Ramos (cell line): Measurements from ENCODE around the gene PLXNA3.

Experiments used
- in situ Hi-C: fragments of 300-500 bp; cut with MboI; formaldehyde crosslinking; loops from one replicate; pipeline ENCODE4 v1.14.3; 2022; ENCODE audit warnings: low sequenced_read_pairs; ENCODE audit not compliant: unreplicated experiment

PLXNA3 gene

GRCh38 chrX:154458116-154458953 is at the start of gene PLXNA3:
PLXNA3 (plus strand) TSS chrX:154458281; CDS start chrX:154460184, 1,903 bp downstream.
- in situ Hi-C loops: no loop called here

DNA sequence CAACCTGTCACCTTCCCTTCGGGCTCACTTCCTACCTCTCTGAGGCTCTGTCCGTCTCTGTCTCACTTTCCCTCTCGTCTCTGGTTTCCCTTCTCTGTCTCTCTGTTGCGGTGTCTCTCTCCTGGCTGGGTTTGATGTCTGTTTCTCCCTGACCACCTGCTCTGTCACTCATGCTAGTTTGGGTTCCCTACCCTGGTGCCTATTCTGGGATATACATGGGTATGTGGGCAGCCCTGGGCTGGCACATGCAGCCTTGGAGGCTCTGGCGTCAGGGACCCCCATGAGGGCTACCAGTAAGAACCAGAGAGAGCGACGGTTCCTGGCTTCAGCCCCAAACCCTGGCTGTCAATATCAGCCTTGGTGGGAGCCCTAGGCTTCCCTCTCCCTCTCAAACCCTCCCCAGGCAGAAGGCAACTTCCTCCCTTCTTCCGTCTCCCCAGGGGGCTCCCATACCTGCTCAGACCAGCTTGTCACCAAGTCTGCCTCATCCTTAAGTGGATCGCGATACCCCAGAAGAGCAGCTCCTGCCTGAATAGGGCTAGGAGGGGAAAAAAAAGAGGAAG is 49.3 kb upstream of the PLXNA3 start:
- in situ Hi-C loops: loop anchor here (25.0 kb wide), 1 partner anchor 129 kb away; the partner anchor contains the start of genes G6PD and IKBKG

DNA sequence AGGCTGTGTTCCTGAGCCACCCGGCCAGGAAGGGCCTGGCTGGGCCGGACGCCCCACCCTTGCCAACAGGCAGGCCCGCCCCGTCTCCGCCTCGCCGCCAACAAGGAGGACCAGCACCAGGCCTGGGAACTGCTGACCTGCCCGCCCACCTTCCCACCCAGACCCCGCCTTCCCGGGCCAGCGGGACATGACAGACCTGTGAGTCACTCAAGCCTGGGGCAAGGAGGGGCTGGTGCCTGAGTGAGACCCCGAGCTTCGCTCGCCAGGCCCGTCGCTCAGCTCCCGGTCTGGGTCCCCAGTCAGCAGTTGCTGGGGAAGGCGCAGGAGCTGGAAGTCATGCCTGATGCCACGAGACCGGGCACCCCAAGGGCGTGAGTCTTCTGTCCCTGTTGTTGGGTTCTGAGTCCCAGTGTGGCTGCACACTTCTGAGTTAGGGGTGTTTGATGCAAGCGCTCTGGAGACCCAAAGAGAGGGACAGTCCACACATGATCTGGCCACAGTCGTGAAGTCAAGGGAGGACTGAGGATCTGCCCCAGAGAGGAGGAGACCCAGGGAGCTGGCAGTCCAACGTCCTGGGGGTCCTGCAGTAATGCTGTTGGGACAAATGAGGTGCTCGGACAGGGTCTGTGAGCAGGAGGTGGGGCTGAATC is 48.7 kb upstream of the PLXNA3 start, which contains the start of gene DNASE1L1:
Gene DNASE1L1 (minus strand): TSS at position 33 of the 650 bp plus-strand sequence. CDS start 3,686 bp downstream, outside the sequence.
- in situ Hi-C loops: loop anchor here (25.0 kb wide), 1 partner anchor 128 kb away; the partner anchor contains the start of genes G6PD and IKBKG

DNA sequence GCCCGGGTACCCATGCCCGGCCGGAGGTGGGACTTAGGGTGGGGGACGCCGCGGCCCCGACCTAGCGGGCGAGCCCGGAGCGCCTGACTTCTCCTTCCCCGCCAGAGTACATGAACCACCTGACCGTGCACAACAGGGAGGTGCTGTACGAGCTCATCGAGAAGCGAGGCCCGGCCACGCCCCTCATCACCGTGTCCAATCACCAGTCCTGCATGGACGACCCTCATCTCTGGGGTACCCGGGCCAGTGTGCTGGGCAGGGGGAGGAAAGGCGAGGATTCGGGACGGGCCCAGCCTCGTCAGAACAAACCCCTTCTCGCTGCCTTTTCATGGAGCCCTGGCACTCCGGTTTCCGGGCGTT is 46.1 kb upstream of the PLXNA3 start:
- in situ Hi-C loops: loop anchor here (25.0 kb wide), 1 partner anchor 125 kb away; the partner anchor contains the start of genes G6PD and IKBKG

DNA sequence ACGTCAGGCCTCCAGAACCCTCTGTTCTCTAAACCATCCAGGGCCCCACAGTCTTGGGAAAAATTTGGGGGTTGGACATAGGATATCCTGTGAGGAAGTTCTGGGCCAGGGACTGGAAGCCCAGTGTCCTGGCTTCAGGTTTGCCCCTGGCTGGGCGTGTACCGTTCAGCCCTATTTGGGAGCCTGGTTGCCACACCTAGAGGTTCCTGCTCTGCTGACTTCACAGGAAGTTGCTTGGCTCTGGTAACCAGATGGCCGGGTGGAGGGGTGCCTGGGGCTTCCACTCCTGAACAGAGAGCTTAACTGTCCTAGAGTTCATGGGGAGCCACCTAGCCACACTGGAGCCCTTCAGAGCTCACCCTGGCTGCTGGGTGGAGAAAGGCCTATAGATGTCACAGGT is 45.6 kb upstream of the PLXNA3 start:
- in situ Hi-C loops: loop anchor here (25.0 kb wide), 1 partner anchor 125 kb away; the partner anchor contains the start of genes G6PD and IKBKG

GRCh38 chrX:154413142-154413541 is 44.9 kb upstream of the PLXNA3 start:
- in situ Hi-C loops: loop anchor here (25.0 kb wide), 1 partner anchor 124 kb away; the partner anchor contains the start of genes G6PD and IKBKG

- in situ Hi-C loops: loop anchor here (25.0 kb wide), 1 partner anchor 120 kb away; the partner anchor contains the start of genes G6PD and IKBKG
Observed at GRCh38 chrX:154417157-154417556, 40.9 kb upstream of the PLXNA3 start.

DNA sequence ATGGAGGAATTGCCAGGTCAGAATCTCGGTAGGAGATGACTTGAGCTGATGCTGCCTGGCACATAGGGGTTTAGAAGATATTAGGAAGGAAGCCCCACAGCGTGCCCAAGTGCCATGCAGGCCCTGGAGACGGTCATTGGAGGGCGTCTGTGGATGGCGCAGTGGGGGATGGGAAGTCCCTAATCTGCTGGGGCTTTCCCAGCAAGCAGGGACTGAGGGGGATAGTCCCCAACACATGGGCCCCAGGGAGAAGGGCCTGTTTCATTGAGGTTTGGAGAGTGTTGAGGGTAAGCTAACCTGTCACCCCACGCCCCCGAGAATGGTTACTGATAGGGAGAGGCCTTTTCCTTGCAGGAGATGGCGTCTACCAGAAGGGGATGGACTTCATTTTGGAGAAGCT is 38.9 kb upstream of the PLXNA3 start:
- in situ Hi-C loops: loop anchor here (25.0 kb wide), 1 partner anchor 118 kb away; the partner anchor contains the start of genes G6PD and IKBKG

GRCh38 chrX:154419688-154420401 is 38.2 kb upstream of the PLXNA3 start:
- in situ Hi-C loops: loop anchor here (25.0 kb wide), 1 partner anchor 117 kb away; the partner anchor contains the start of genes G6PD and IKBKG

DNA sequence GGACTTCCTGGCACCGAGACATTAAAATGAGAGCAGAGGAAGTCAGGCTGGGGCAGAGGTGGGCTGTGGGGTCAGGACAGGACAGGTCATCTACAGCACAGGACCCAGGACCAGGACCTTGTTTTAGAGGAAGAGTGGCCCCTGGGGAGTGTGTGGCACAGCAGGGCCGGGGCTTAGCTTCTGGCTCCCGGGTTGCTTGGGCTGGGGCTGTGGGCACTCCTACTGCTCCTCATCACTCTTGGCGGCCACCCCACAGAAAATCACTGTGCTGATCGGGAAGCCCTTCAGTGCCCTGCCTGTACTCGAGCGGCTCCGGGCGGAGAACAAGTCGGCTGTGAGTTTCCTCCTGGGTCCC is 37.7 kb upstream of the PLXNA3 start:
- in situ Hi-C loops: loop anchor here (25.0 kb wide), 1 partner anchor 117 kb away; the partner anchor contains the start of genes G6PD and IKBKG

DNA sequence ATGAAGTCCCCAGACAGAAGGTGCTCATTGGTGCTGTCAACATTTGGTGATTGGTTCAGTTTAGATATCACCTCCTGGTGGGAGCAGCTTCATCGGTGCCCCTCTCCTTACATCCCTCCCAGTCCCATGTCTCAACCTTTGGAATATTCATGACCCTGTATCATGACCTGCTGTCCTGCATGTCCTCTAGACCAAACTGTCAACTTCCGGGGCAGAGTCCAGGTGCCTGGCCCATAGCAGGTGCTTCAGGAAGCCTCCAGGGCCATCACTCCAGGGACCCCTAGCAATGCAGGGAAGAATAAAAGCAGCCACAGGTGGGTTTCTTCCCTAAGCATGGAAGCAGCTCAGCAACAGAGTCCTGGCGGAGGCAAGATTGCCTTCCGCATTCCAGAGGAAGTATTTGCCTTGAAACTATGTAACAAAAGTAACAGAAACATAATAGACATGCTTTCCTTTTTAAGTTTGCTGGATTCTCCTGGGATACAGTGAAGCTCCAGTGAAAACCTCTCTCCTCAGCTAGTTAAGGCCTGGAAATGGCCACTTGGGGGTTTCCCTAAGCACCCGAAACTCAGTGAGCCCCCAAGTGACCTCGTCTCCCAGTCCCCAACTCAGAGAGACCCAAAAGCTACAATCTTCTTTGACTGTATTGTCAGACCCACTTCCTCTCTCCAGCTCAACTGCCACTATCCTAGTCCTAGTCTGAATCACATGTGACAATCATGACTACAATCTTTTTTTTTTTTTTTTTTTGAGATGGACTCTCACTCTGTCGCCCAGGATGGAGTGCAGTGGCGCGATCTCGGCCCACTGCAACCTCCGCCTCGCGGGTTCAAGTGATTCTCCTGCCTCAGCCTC is 30.9 kb upstream of the PLXNA3 start:
- in situ Hi-C loops: no loop called here

DNA sequence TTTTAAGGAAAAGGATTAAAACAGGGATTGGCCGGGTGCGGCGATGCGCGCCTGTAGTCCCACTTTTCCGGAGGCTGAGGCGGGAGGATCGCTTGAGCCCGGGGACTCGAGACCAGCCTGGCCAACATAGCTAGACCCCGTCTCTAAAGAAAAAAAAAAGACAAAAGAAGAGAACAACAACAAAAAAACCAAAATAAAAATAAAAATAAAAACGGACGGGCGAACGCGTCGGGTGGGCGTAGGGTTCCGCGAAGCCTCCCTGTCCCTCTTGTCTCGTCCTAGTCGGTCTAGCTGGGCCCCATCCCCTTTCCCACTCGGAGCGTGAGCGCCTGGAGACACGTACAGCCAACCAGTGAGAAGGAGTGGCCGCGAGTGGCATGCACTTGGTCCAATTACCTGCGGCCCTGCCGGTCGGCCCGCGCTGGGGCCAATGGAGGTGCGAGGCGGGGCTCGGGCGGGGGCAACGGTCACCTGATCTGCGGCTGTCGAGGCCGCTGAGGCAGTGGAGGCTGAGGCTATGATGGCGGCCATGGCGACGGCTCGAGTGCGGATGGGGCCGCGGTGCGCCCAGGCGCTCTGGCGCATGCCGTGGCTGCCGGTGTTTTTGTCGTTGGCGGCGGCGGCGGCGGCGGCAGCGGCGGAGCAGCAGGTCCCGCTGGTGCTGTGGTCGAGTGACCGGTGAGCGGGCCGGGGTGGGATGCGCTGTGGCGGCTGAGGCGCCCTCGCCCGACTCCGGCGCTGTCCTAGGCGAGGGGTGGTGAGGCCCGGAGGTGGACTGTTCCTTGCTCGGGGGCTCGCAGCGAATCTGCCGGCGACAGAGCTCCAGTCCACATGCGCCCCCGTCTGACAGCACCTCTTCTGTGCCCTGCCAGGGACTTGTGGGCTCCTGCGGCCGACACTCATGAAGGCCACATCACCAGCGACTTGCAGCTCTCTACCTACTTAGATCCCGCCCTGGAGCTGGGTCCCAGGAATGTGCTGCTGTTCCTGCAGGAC is 29.6 kb upstream of the PLXNA3 start, which contains the start of gene ATP6AP1:
Gene ATP6AP1 (plus strand): TSS at position 502 of the 996 bp plus-strand sequence. CDS start 16 bp downstream, at position 518.
- in situ Hi-C loops: no loop called here

GRCh38 chrX:154429711-154430110 is 28.4 kb upstream of the PLXNA3 start:
- in situ Hi-C loops: no loop called here

- in situ Hi-C loops: no loop called here
Observed at GRCh38 chrX:154430479-154430878, 27.6 kb upstream of the PLXNA3 start.

GRCh38 chrX:154430916-154431315 is 27.2 kb upstream of the PLXNA3 start:
- in situ Hi-C loops: no loop called here

GRCh38 chrX:154431341-154431740 is 26.7 kb upstream of the PLXNA3 start:
- in situ Hi-C loops: no loop called here

- in situ Hi-C loops: no loop called here
Observed at GRCh38 chrX:154432210-154432609, 25.9 kb upstream of the PLXNA3 start.

DNA sequence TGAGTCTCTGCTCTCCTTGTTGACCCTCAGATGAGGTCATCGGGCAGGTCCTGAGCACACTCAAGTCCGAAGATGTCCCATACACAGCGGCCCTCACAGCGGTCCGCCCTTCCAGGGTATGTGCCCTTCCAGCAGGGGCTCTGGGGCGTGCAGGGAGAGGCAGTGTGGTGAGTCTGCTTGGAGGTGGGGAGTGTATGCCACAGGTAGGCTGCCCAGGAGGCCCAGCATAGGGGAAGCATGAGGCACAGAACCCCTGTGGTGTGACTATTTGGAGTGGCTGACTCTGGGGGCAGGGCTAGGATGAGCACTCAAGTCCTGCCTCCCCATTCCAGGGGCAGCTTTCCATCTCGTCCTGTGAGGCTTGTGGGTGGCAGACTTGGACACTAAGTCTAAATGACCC is 24.5 kb upstream of the PLXNA3 start:
- in situ Hi-C loops: no loop called here
